GM21515 (cell line): ENCODE data around the gene TLL2.

Source experiments
- ATAC-seq: cut with Tn5 transposase; IDR thresholded peaks from one replicate; pipeline ENCODE4 v1.9.1; 2021; ENCODE audit not compliant: unreplicated experiment

TLL2 gene

GRCh38 chr10:96468845-96469244 is 44.9 kb downstream of the TLL2 start:
- ATAC-seq: no peak

- no peak for ATAC-seq
Measured at GRCh38 chr10:96465599-96465998, 48.1 kb downstream of the TLL2 start.

DNA sequence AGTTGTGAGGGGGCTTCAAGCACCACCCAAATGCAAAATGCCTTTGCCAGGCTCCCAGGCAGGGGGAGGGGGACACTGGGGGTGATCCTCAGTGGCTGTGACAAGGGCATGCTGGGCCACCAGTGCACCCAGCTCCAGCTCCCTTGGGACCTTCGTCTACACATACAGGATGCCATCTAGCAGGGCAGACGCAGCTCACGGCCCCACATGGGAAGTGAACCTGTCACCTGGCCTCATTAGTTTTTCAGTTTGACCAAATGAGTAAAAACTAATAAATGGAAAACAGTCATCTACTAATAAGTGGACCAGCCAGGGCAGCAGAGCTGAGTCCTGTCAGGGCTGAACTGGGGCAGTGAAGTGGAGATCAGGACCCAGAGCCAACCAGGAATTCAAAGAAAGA is 50.2 kb downstream of the TLL2 start:
- ATAC-seq: no peak

DNA sequence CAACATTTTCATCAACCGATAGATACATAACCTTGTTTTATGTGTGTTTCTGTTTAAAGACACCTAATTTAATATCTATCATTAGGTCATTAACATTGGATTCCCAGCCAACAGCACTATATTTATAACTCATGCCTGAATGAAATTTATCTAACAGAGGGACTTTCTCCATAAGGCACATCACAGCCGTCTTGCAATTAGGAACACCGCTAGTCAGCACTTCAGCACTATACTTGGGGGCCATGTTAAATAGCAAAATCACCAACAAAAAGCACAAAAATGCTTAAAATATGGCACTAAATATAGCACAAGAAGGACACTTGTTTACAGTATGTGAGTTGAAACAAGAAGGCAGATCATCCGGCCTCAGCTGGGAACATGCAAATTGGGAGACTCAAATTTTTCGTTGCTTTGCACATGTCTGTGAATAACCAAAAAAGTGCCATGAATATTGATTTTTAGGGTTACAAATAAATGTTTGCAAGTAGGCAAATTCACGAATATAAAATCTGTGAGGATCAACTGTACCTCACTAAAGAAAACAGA is 51.0 kb downstream of the TLL2 start:
- ATAC-seq: no peak

DNA sequence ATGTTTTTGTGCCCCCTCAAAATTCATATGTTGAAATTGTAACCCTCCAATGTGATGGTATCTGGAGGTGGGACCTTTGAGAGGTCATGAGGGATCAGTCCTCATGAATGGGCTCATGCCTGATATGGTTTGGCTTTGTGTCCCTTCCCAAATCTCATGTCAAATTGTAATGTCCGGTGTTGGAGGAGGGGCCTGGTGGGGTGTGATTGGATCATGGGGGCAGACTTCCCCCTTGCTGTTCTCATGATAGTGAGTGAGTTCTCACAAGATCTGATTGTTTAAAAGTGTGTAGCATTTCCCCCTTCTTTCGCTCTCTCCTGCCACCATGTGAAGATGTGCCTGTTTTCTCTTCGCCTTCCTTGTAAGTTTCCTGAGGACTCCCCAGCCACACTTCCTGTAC is 53.4 kb downstream of the TLL2 start:
- no peak for ATAC-seq

GRCh38 chr10:96457341-96457740 is 56.4 kb downstream of the TLL2 start:
- ATAC-seq: no peak

GRCh38 chr10:96456296-96456840 is 57.4 kb downstream of the TLL2 start:
- no peak for ATAC-seq

GRCh38 chr10:96453856-96454583 is 59.7 kb downstream of the TLL2 start:
- ATAC-seq: no peak

DNA sequence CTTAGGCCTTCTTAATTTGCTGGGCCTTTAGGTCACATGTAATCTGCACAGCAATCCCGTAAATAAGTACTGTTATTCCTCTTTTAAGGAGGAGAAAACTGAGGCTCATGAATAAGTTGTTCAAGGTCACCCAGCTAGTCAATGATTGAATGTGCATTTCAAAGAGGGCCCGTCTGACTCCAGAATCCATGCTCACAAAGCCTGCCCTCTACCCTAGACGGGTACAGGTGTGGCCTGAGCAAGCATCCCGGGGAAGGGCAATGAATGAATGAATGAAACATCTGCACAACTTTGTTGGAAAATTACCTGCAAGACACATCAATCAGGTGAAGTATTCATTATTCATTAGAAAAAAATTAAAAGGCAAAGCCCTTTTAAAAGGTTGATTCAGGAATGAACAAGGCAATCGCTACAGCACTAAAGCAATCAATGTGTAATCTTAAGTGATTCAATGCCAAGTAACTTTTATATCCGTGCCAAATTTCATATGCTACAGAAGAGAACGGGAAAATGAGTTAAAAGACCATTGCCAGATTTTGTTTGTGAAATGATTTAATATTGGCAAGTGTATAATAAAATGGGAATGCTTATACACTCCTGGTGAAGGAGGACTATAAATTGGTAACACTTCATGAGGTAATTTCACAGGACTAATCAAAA is 61.1 kb downstream of the TLL2 start:
- ATAC-seq: no peak

DNA sequence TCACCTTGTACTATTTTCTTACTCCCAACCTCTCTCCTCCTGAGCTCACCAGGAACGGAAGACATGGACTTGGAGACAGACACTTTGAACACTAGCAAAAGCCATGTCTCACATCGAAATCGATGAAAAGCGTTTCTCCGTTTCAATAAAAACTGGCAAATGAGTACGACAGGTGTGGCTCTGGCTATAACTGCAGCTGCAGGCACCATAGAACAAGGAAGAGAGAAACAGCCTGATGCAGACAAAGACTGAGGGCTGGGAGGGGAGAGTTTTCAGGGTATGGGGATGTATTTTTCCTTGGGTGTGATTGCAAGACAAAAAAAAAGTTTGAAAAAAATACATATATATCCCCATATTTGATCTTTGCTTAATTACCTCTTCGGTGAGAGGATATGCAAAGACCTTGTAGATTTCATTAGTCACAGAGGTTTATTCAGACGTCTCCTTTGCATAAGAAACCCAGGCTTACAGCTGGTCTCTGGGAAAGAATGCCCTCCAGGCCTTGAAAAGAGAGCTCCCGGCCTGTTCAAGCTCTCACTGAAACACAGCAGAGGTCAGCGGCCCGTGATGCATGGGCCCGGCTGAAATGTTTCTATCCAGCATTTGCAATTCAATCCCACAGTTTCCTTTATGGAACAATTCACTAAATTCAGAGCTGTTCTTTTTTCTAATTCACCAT is 63.1 kb downstream of the TLL2 start:
- no peak for ATAC-seq

DNA sequence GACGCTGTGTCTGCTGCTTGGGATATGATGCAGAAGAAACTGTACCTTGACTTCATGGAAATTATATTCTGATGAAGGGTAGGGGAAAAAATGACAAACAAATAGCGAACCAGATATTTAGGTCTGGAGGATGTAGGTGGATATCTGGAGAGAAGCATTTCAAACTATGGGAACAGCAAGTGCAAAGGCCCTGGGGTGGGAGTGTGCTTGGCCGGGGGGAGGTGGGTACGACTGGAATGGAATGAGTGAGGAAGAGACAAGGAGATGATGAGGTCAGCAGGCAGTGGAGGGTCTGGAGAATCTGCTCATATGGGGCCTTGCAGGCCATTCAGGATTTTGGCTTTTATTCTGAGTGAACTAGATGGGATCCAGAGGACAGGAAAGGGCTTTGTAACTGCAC is 65.2 kb downstream of the TLL2 start:
- ATAC-seq: no peak

GRCh38 chr10:96448021-96448457 is 65.7 kb downstream of the TLL2 start:
- no peak for ATAC-seq

DNA sequence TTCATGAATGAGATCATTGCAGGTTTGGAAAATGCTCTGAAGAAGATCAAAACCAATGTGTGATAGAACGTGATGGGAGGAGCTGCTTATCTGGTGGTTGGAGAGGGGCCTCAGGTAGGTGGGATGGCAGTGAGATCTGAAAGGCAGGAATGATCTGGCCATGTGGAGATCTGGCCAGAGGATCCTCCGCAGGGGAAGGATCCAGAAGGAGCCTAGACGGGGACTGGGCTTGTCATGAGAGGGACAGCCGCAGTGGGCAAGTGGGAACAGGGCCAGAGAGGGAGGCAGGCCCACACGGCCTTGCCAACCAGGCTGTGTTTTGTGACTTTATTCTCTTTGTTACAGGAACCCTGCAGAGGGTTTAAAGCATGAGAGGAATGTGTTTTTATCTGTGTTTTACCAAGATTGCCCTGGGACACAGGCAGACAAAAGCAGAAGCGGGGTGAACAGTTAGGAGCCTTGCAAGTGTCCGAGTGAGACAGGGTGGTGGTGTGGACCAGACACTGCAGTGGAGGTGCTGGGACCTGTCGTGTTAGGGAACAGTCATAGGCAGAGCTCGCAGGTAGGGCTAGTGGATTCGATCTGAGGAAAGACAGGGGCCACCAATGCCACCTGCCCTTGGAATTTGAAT is 66.6 kb downstream of the TLL2 start:
- no peak for ATAC-seq

DNA sequence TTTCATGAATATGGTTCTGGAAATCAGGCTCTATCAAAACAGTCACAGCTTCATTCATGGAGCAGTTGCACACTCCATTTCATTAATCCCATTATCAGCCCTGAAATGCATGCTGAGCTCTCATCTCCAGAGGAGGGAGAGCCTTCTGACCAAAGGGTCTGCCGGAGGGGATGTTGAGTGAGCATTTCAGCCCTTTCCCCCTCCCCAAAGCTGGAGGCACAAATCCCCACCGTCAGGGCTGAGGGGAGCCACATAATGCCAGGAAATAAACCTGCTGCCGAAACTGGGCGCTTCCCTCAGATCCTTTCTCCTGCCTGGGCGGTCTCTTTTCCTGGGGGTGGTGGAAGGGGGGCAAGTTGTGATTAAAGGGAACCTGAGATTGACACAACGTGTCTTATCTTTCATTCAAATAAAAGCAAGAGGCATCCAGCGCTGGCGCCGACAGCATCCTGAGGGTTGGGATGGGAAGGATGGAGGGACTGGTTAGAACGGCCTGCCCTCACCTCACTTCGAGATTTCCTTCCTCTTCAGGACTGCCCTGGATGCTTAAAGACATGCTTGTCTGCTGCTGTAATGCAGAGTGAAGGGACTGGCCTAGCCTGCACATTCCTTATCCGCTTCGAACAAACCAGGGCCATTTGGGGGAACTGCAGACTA is 71.6 kb downstream of the TLL2 start:
- ATAC-seq: no peak

GRCh38 chr10:96441322-96441885 is 72.3 kb downstream of the TLL2 start:
- no peak for ATAC-seq

- no peak for ATAC-seq
Measured at GRCh38 chr10:96440361-96441292, 73.1 kb downstream of the TLL2 start.

DNA sequence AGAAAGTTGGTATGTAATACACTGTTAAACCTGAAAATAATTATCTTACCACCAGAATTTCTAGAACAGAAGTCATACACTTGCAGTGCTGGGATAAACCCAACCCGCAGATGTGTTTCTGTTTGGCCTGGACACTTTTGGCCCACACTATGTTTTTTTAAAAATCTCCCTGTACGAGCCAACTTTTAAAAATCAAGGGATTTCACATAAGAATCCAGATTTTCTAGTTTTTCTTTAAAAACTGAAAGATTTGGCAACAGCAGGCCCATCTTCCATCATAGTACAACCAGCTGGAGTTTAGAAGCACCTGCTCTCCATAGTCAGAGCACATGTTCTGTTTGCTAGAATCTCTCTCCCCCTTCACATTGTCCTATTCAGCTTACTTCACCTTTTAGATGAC is 74.0 kb downstream of the TLL2 start:
- no peak for ATAC-seq

- no peak for ATAC-seq
Measured at GRCh38 chr10:96436035-96436434, 77.7 kb downstream of the TLL2 start.
